ENCODE data around the gene DICER1. TPM values are rescaled to one million over a fixed set of nuclear protein-coding genes. Genes with fewer than 3 reads are reported as not detected.

DICER1 gene
- total and polyA plus RNA-seq, 2 experiments from 2014 or later, result 21.4 to 59.2 TPM

DNA sequence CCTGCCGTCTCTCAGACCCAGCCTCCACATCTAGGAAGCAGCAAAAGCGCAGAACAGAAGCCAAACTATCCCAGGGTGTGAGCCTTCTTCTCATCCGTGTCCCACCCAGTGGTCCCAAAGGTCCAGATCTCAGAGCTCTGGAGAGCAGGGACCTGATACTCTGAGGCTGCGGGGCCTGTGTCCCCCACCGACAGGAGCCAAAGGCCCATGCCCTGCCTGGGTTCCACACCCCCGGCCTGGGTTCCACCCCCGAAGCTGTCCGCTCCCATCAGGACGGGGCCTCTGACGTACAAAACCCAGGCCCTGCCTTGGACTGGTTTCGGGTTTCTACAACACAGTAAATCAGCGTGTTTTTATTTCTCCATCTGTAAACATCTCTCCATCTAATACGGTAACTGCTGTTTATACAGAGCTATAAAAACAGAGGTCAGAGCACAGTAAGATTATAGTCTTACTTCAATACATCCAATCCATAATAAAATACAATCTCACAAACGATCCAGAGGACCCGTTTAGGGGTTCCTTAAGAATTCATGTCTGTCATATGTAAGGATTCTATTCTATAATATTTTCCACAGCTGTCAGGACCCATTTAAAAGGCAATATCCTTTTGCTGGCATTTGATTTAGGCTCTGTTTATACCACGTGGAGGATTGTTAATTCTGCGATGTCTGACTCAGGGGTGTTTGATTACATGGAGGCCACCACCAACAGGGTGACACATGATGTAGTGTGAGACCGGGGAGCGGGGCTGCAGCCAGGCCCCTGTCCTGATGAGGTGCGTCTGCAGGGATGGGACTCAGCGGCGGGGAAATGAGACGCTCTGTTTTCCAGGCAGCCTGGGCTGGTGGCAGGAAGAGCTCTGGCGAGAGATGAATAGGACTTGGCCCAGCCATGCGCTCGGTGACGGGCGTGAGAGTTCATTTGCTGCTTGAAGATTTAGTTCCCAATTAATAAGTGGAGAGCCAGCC lies 110.3 kb downstream of the DICER1 start:
- no peaks in the 10 kb centered on the region for H3K79me2 ChIP-seq (replicated peaks; ENCODE audit: insufficient read depth)
- no peak overlapping the region for H3K4me2 ChIP-seq
- TF ChIP-seq, protein P1, sequence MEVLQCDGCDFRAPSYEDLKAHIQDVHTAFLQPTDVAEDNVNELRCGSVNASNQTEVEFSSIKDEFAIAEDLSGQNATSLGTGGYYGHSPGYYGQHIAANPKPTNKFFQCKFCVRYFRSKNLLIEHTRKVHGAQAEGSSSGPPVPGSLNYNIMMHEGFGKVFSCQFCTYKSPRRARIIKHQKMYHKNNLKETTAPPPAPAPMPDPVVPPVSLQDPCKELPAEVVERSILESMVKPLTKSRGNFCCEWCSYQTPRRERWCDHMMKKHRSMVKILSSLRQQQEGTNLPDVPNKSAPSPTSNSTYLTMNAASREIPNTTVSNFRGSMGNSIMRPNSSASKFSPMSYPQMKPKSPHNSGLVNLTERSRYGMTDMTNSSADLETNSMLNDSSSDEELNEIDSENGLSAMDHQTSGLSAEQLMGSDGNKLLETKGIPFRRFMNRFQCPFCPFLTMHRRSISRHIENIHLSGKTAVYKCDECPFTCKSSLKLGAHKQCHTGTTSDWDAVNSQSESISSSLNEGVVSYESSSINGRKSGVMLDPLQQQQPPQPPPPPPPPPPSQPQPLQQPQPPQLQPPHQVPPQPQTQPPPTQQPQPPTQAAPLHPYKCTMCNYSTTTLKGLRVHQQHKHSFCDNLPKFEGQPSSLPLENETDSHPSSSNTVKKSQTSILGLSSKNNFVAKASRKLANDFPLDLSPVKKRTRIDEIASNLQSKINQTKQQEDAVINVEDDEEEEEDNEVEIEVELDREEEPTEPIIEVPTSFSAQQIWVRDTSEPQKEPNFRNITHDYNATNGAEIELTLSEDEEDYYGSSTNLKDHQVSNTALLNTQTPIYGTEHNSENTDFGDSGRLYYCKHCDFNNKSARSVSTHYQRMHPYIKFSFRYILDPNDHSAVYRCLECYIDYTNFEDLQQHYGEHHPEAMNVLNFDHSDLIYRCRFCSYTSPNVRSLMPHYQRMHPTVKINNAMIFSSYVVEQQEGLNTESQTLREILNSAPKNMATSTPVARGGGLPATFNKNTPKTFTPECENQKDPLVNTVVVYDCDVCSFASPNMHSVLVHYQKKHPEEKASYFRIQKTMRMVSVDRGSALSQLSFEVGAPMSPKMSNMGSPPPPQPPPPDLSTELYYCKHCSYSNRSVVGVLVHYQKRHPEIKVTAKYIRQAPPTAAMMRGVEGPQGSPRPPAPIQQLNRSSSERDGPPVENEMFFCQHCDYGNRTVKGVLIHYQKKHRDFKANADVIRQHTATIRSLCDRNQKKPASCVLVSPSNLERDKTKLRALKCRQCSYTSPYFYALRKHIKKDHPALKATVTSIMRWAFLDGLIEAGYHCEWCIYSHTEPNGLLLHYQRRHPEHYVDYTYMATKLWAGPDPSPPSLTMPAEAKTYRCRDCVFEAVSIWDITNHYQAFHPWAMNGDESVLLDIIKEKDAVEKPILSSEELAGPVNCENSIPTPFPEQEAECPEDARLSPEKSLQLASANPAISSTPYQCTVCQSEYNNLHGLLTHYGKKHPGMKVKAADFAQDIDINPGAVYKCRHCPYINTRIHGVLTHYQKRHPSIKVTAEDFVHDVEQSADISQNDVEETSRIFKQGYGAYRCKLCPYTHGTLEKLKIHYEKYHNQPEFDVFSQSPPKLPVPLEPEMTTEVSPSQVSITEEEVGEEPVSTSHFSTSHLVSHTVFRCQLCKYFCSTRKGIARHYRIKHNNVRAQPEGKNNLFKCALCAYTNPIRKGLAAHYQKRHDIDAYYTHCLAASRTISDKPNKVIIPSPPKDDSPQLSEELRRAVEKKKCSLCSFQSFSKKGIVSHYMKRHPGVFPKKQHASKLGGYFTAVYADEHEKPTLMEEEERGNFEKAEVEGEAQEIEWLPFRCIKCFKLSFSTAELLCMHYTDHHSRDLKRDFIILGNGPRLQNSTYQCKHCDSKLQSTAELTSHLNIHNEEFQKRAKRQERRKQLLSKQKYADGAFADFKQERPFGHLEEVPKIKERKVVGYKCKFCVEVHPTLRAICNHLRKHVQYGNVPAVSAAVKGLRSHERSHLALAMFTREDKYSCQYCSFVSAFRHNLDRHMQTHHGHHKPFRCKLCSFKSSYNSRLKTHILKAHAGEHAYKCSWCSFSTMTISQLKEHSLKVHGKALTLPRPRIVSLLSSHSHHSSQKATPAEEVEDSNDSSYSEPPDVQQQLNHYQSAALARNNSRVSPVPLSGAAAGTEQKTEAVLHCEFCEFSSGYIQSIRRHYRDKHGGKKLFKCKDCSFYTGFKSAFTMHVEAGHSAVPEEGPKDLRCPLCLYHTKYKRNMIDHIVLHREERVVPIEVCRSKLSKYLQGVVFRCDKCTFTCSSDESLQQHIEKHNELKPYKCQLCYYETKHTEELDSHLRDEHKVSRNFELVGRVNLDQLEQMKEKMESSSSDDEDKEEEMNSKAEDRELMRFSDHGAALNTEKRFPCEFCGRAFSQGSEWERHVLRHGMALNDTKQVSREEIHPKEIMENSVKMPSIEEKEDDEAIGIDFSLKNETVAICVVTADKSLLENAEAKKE (CRISPR knock-in tag; IDR thresholded peaks at IDR 0.05), result no peak
- TF ChIP-seq, protein P2, sequence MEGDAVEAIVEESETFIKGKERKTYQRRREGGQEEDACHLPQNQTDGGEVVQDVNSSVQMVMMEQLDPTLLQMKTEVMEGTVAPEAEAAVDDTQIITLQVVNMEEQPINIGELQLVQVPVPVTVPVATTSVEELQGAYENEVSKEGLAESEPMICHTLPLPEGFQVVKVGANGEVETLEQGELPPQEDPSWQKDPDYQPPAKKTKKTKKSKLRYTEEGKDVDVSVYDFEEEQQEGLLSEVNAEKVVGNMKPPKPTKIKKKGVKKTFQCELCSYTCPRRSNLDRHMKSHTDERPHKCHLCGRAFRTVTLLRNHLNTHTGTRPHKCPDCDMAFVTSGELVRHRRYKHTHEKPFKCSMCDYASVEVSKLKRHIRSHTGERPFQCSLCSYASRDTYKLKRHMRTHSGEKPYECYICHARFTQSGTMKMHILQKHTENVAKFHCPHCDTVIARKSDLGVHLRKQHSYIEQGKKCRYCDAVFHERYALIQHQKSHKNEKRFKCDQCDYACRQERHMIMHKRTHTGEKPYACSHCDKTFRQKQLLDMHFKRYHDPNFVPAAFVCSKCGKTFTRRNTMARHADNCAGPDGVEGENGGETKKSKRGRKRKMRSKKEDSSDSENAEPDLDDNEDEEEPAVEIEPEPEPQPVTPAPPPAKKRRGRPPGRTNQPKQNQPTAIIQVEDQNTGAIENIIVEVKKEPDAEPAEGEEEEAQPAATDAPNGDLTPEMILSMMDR (conservative IDR thresholded peaks at IDR 0.05; ENCODE audit: low read depth in 2 of 2), result no peak
- TF ChIP-seq EZH2 (IDR thresholded peaks at IDR 0.05; ENCODE audit: low read depth, unreplicated experiment) (no peak), JUNB (IDR thresholded peaks at IDR 0.05; ENCODE audit: unreplicated experiment) (no peak), CREB1 (CRISPR knock-in tag; IDR thresholded peaks at IDR 0.05; ENCODE audit: low read depth) (no peak), STAT1 (IDR thresholded peaks at IDR 0.05; ENCODE audit: unreplicated experiment) (no peak), NANOG (IDR thresholded peaks at IDR 0.05; ENCODE audit: borderline replicate concordance) (no peak), ZNF114 (CRISPR knock-in tag; IDR thresholded peaks at IDR 0.05) (no peak), ZNF331 (CRISPR knock-in tag; IDR thresholded peaks at IDR 0.05; ENCODE audit: low read depth) (no peak), POLR2AphosphoS5 (IDR thresholded peaks at IDR 0.05; ENCODE audit: low read depth) (no peak), EZH2phosphoT487 (IDR thresholded peaks at IDR 0.05; ENCODE audit: unreplicated experiment) (no peak)
- TF ChIP-seq, protein P3, sequence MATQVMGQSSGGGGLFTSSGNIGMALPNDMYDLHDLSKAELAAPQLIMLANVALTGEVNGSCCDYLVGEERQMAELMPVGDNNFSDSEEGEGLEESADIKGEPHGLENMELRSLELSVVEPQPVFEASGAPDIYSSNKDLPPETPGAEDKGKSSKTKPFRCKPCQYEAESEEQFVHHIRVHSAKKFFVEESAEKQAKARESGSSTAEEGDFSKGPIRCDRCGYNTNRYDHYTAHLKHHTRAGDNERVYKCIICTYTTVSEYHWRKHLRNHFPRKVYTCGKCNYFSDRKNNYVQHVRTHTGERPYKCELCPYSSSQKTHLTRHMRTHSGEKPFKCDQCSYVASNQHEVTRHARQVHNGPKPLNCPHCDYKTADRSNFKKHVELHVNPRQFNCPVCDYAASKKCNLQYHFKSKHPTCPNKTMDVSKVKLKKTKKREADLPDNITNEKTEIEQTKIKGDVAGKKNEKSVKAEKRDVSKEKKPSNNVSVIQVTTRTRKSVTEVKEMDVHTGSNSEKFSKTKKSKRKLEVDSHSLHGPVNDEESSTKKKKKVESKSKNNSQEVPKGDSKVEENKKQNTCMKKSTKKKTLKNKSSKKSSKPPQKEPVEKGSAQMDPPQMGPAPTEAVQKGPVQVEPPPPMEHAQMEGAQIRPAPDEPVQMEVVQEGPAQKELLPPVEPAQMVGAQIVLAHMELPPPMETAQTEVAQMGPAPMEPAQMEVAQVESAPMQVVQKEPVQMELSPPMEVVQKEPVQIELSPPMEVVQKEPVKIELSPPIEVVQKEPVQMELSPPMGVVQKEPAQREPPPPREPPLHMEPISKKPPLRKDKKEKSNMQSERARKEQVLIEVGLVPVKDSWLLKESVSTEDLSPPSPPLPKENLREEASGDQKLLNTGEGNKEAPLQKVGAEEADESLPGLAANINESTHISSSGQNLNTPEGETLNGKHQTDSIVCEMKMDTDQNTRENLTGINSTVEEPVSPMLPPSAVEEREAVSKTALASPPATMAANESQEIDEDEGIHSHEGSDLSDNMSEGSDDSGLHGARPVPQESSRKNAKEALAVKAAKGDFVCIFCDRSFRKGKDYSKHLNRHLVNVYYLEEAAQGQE (IDR thresholded peaks at IDR 0.05; ENCODE audit: unreplicated experiment), result no peak
- TF ChIP-seq, protein P4, sequence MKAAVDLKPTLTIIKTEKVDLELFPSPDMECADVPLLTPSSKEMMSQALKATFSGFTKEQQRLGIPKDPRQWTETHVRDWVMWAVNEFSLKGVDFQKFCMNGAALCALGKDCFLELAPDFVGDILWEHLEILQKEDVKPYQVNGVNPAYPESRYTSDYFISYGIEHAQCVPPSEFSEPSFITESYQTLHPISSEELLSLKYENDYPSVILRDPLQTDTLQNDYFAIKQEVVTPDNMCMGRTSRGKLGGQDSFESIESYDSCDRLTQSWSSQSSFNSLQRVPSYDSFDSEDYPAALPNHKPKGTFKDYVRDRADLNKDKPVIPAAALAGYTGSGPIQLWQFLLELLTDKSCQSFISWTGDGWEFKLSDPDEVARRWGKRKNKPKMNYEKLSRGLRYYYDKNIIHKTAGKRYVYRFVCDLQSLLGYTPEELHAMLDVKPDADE (IDR thresholded peaks at IDR 0.05), result no peak
- H3K9me2 ChIP-seq (ENCODE audit: insufficient read depth), result no peaks in the 10 kb centered on the region
- H3F3A ChIP-seq (replicated peaks; ENCODE audit: low read depth), result no peaks in the 10 kb centered on the region
- no peak overlapping the region for H3K4me3 Mint-ChIP-seq
- H3K4me1 ChIP-seq (ENCODE audit: insufficient read depth), result no peaks in the 10 kb centered on the region
- H3K27ac ChIP-seq (ENCODE audit: low read depth), result no peak overlapping the region
- no peaks in the 10 kb centered on the region for H3K36me3 ChIP-seq (ENCODE audit: insufficient read depth)
- H2AFZ ChIP-seq, result no peak overlapping the region
- peaks cover 12% of the 10 kb centered on the region for H3K27me3 Mint-ChIP-seq (ENCODE audit: insufficient read depth, low read depth, poor library complexity)
- no peak overlapping the region for H3K27ac Mint-ChIP-seq
- no peaks in the 10 kb centered on the region for H4K20me1 ChIP-seq (replicated peaks; ENCODE audit: insufficient read depth)
- peaks cover 19% of the 10 kb centered on the region for H3K4me1 Mint-ChIP-seq
- DNase-seq (ENCODE audit: low spot score) (no peak), ATAC-seq (no peak)
- H3K4me3 ChIP-seq, result no peak overlapping the region
- no peaks in the 10 kb centered on the region; the same call in 2 of the 3 replicates for H3K36me3 Mint-ChIP-seq (ENCODE audit: low read depth)
- H3K9me3 Mint-ChIP-seq, result no peaks in the 10 kb centered on the region; the same call in 1 of the 3 replicates
- no peaks in the 10 kb centered on the region for H3K27me3 ChIP-seq (ENCODE audit: insufficient read depth)
